ENCODE measurements around the gene MEIS2.

MEIS2 gene

DNA sequence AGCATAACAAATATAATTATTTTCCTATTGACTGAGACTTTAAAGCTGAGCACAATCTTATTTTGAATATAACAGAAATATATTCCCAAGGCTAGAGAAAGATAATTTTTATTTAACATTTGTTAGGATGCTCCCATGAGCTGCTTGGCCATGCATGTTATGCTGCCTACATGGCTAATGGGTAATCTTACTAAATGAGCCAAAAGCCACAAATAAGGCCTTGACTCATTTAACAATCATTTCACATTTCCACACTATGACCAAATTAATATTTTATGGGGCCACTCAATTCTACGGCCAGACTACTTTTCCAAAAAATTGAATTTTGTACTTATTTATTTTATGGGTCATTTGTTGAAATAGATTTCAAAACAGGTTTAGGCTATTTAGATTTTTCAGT is 141.7 kb downstream of the MEIS2 start:
- TF ChIP-seq CTCF (IDR thresholded peaks at IDR 0.05; ENCODE audit: control extremely low read depth, extremely low read depth, low read depth, missing control alignments), result no peak
- no peak for DNase-seq (ENCODE audit: extremely low spot score)
- POLR2A ChIA-PET, result no interaction called here
- CTCF ChIA-PET, result no interaction called here

DNA sequence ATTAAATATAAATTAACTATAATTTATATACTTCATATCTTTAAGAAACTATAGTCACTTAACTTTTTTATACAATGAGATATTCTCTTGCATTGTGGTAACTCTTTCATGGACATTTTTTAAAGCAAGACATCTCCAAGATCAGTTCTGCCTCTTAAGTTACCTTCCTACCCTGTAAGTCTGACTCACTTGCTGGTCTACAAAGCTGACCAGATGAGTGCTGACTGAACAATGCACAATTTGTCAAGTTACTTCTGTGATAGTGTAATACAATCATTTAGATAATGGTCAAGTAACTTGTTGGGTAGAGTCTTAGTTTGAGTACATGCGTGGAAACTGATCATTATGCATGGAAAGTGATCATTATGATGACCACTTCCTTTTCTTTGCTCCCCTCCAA is 145.9 kb downstream of the MEIS2 start:
- DNase-seq (ENCODE audit: extremely low spot score), result no peak
- ChIA-PET POLR2A (no interaction called here), CTCF (no interaction called here)
- no peak for TF ChIP-seq CTCF (IDR thresholded peaks at IDR 0.05; ENCODE audit: control extremely low read depth, extremely low read depth, low read depth, missing control alignments)

DNA sequence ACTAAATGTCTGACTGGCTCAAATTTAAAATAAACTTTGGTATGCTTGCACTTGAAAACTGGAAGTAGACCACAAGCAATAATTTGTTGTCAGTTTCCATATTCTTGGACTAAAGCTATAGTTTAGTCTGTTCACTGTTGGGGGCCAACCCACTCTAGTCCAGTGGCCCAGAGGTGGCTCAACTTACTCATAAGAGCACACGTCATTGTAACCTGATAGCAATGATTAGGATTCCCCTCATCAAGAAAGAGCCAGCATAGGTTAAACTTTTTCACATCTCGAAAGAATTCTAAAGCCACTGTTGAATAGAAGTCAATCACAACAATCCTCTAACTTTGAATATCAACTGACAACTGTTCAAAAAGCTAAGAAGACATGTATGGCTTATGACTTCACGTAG is 147.0 kb downstream of the MEIS2 start:
- no peak for TF ChIP-seq CTCF (IDR thresholded peaks at IDR 0.05; ENCODE audit: control extremely low read depth, extremely low read depth, low read depth, missing control alignments)
- ChIA-PET CTCF (no interaction called here), POLR2A (no interaction called here)
- no peak for DNase-seq (ENCODE audit: extremely low spot score)

DNA sequence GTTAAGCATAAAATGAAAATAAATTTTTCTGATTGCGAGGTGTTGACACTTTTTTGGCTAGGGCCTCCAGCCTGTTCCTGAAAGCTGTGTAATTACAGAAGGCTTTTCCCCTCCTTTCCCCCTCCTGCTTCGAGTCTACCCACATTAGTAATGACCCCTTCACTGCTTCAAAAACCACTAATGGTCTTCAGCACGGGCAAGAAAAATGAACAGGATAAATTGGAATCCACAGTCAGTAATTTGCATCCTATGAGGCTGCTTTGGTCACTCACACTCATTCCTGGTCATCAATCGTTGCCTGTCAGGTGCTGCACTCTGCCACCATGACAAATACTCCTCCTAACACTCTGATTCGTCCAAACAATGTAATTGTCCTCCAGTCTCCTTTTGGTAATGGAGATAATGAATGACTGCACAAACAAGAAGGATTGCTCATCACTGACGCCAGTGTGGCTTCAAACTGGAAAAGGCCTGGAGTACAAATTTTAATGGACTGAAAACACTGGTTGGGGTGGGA is 148.6 kb downstream of the MEIS2 start:
- ChIA-PET POLR2A (no interaction called here), CTCF (no interaction called here)
- DNase-seq (ENCODE audit: extremely low spot score), result no peak
- TF ChIP-seq CTCF (IDR thresholded peaks at IDR 0.05; ENCODE audit: control extremely low read depth, extremely low read depth, low read depth, missing control alignments), result no peak

DNA sequence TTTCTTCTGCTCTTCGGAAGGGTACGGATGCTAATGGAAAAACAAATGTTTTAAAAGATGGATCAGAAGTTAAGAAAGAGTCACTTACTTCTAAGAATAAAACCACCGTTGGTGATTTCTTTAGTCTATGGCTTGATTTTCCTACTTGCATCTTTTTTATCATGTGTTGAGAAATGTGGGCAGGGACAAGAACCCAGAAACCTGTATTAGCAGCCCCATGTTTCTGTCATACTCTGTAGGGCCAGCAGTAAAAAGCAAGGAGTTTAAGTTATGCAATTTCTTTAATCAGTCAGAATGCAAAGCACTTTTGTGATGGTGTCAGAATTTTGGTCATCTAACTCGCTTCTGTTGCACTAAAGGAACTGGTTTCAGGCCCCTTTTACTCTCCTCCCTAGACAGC is 150.0 kb downstream of the MEIS2 start:
- ChIA-PET CTCF (no interaction called here), POLR2A (no interaction called here)
- no peak for TF ChIP-seq CTCF (IDR thresholded peaks at IDR 0.05; ENCODE audit: control extremely low read depth, extremely low read depth, low read depth, missing control alignments)
- DNase-seq (ENCODE audit: extremely low spot score), result no peak

- no peak for DNase-seq (ENCODE audit: extremely low spot score)
- CTCF ChIA-PET, result interaction anchor here (1.0 kb wide), 1 partner anchor 16 kb away, joined by 3 read pairs; no protein-coding TSS in a partner anchor
- TF ChIP-seq CTCF (IDR thresholded peaks at IDR 0.05; ENCODE audit: control extremely low read depth, extremely low read depth, low read depth, missing control alignments), result no peak
- POLR2A ChIA-PET, result no interaction called here
Measured at GRCh38 chr15:36948982-36949381, 151.4 kb downstream of the MEIS2 start.

Data from GM10248 (cell line).